ENCODE data around the gene EMC7. TPM values are rescaled to one million over a fixed set of nuclear protein-coding genes. Genes with fewer than 3 reads are reported as not detected.

EMC7 gene
- total and polyA plus RNA-seq, 2 donors (not counting 1 experiment from before 2014, with no cell fraction given), result 18.4 to 29.9 TPM

GRCh38 chr15:34076785-34077184, 24.9 kb downstream of the EMC7 start:
- intact Hi-C loops (cut with micrococcal nuclease), result no loop called here
- CTCF ChIA-PET, result interaction anchor here (1.4 kb wide), 1 partner anchor 133 kb away, joined by 5 read pairs; the partner anchor contains the start of gene KATNBL1
- H3K27ac Mint-ChIP-seq, result no peak overlapping the region
- Histone ChIP-seq H3K4me1 (ENCODE audit: control insufficient read depth in 2 of 2, insufficient read depth in 2 of 2, low read length in 2 of 2) (no peaks in the 10 kb centered on the region), H4K20me1 (ENCODE audit: control insufficient read depth, insufficient read depth, low read length, poor library complexity, severe bottlenecking) (no peaks in the 10 kb centered on the region), H3K9me3 (ENCODE audit: control extremely low read depth in 1 of 3, control insufficient read depth in 2 of 3, insufficient read depth in 1 of 3, low read length in 2 of 3) (peaks cover 0 to 7% (median 5%) of the 10 kb centered on the region in 3 donors), H3K9ac (ENCODE audit: low read length) (no peak overlapping the region), H3K4me2 (replicated peaks; ENCODE audit: low read depth, low read length, poor library complexity, severe bottlenecking) (no peak overlapping the region), H2AFZ (ENCODE audit: insufficient read depth, low read depth, low read length, poor library complexity, severe bottlenecking) (no peak overlapping the region), H3K27me3 (replicated peaks in 1 of 4; ENCODE audit: control extremely low read depth in 1 of 4, control insufficient read depth in 3 of 4, insufficient read depth in 4 of 4, low read length in 3 of 4) (no peaks in the 10 kb centered on the region), H3K27ac (ENCODE audit: low read length in 2 of 2) (no peak overlapping the region), H3K4me3 (ENCODE audit: control extremely low read depth in 1 of 5, extremely low read depth in 1 of 5, insufficient read depth in 1 of 5, low read depth in 2 of 5, low read length in 4 of 5) (no peak overlapping the region), H3K79me2 (ENCODE audit: control insufficient read depth, insufficient read depth, low read length) (no peaks in the 10 kb centered on the region), H3K36me3 (replicated peaks in 1 of 2; ENCODE audit: control extremely low read depth in 1 of 2, control insufficient read depth in 1 of 2, extremely low read depth in 1 of 2, insufficient read depth in 2 of 2, low read length in 1 of 2) (no peaks in the 10 kb centered on the region)
- DNase-seq (no peak), ATAC-seq (ENCODE audit: low read depth) (no peak)
- H3K4me1 Mint-ChIP-seq, result no peaks in the 10 kb centered on the region
- no peak overlapping the region for H3K4me3 Mint-ChIP-seq
- TF ChIP-seq CTCF (IDR thresholded peaks at IDR 0.05), result no peak
- TF ChIP-seq EZH2 (IDR thresholded peaks at IDR 0.05; ENCODE audit: borderline replicate concordance, insufficient read depth, low read depth, low read length, poor library complexity, severe bottlenecking), result no peak
- WGBS (ENCODE audit: insufficient coverage), result 98% methylated on average over 4 of the region's 4 CpGs
- no peaks in the 10 kb centered on the region for H3K9me3 Mint-ChIP-seq (ENCODE audit: insufficient read depth)
- POLR2A ChIA-PET, result no interaction called here
- no peaks in the 10 kb centered on the region for H3K27me3 Mint-ChIP-seq

- H3K9me3 Mint-ChIP-seq (ENCODE audit: insufficient read depth), result no peaks in the 10 kb centered on the region
- no peak for DNase-seq
- WGBS (ENCODE audit: insufficient coverage), result 100% methylated on average over 2 of the region's 6 CpGs
- no peaks in the 10 kb centered on the region for H3K4me1 Mint-ChIP-seq
- Histone ChIP-seq H3K4me1 (ENCODE audit: control insufficient read depth in 2 of 2, insufficient read depth in 2 of 2, low read length in 2 of 2) (no peaks in the 10 kb centered on the region), H3K9me3 (ENCODE audit: control extremely low read depth in 1 of 3, control insufficient read depth in 2 of 3, insufficient read depth in 1 of 3, low read length in 2 of 3) (peaks cover 0 to 3% (median 0%) of the 10 kb centered on the region in 3 donors), H3K9ac (ENCODE audit: low read length) (no peak overlapping the region), H3K4me2 (replicated peaks; ENCODE audit: low read depth, low read length, poor library complexity, severe bottlenecking) (no peak overlapping the region), H3K4me3 (ENCODE audit: control extremely low read depth in 1 of 5, extremely low read depth in 1 of 5, insufficient read depth in 1 of 5, low read depth in 2 of 5, low read length in 4 of 5) (no peak overlapping the region), H4K20me1 (ENCODE audit: control insufficient read depth, insufficient read depth, low read length, poor library complexity, severe bottlenecking) (no peaks in the 10 kb centered on the region), H3K79me2 (ENCODE audit: control insufficient read depth, insufficient read depth, low read length) (no peaks in the 10 kb centered on the region), H2AFZ (ENCODE audit: insufficient read depth, low read depth, low read length, poor library complexity, severe bottlenecking) (no peak overlapping the region), H3K27me3 (replicated peaks in 1 of 4; ENCODE audit: control extremely low read depth in 1 of 4, control insufficient read depth in 3 of 4, insufficient read depth in 4 of 4, low read length in 3 of 4) (no peaks in the 10 kb centered on the region), H3K36me3 (replicated peaks in 1 of 2; ENCODE audit: control extremely low read depth in 1 of 2, control insufficient read depth in 1 of 2, extremely low read depth in 1 of 2, insufficient read depth in 2 of 2, low read length in 1 of 2) (no peaks in the 10 kb centered on the region), H3K27ac (ENCODE audit: low read length in 2 of 2) (no peak overlapping the region)
- H3K4me3 Mint-ChIP-seq, result no peak overlapping the region
- H3K27ac Mint-ChIP-seq, result no peak overlapping the region
- CTCF ChIA-PET, result interaction anchor here (1.4 kb wide), 1 partner anchor 7 kb away, joined by 6 read pairs; no protein-coding TSS in a partner anchor
- TF ChIP-seq EZH2 (IDR thresholded peaks at IDR 0.05; ENCODE audit: borderline replicate concordance, insufficient read depth, low read depth, low read length, poor library complexity, severe bottlenecking) (no peak), CTCF (IDR thresholded peaks at IDR 0.05) (no peak)
- intact Hi-C loops (cut with micrococcal nuclease), result no loop called here
- no peak for ATAC-seq (ENCODE audit: low read depth)
- H3K27me3 Mint-ChIP-seq, result no peaks in the 10 kb centered on the region
- POLR2A ChIA-PET, result no interaction called here
Observed at GRCh38 chr15:34070003-34070402, 31.7 kb downstream of the EMC7 start.

Measured in B cell (primary cell).